LNCAP (cell line): ENCODE data around the gene ESRRG.

Experiments
- TF ChIP-seq, protein P1 (sequence below): fragments of 450-650 bp; IDR thresholded peaks from 2 replicates; pipeline ENCODE4 v1.5.1; 2017; ENCODE audit warnings: mild to moderate bottlenecking

Gene ESRRG

DNA sequence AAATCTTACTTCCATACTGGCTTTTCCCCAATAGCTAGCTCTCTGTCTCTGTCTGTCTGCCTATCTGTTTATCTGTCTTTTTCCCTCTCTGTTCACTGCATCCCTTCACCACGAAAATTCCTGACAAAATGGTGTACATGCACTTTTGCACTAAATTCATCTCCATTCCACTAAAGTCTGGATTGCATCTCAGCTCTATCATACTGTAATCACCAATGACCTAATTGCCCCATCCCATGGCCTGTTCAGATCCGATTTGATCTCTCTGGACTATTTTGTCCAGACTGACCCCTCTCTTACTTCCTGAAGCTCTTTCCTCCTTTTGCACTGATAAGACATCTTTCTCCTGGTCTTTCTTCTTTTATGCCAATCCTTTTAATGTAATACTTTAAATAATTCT is 187.5 kb downstream of the ESRRG start:
- TF ChIP-seq, protein P1, sequence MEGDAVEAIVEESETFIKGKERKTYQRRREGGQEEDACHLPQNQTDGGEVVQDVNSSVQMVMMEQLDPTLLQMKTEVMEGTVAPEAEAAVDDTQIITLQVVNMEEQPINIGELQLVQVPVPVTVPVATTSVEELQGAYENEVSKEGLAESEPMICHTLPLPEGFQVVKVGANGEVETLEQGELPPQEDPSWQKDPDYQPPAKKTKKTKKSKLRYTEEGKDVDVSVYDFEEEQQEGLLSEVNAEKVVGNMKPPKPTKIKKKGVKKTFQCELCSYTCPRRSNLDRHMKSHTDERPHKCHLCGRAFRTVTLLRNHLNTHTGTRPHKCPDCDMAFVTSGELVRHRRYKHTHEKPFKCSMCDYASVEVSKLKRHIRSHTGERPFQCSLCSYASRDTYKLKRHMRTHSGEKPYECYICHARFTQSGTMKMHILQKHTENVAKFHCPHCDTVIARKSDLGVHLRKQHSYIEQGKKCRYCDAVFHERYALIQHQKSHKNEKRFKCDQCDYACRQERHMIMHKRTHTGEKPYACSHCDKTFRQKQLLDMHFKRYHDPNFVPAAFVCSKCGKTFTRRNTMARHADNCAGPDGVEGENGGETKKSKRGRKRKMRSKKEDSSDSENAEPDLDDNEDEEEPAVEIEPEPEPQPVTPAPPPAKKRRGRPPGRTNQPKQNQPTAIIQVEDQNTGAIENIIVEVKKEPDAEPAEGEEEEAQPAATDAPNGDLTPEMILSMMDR = no peak

- TF ChIP-seq, protein P1 = no peak
These were observed 188.2 kb downstream of the ESRRG start for GRCh38 chr1:216535059-216535458.

DNA sequence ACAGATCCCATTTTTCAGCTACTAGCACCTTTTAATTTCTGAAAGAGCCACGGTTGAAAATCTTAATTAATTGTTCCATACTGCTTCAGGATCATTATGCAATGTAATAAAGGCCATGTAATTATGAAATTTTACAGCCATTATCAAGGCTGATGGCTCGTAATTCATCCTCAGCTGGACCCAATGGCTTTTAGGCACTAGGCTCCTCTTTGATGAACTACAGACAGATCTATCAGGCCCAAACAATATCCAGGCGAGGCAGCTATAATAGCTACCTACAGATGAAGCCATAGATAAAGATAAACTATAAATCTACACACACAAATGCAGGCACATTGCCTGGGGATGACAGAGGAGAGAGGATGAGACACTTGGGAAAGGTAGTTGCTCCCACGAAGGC is 189.5 kb downstream of the ESRRG start:
- TF ChIP-seq, protein P1 = no peak

- TF ChIP-seq, protein P1 = no peak
These were observed 190.9 kb downstream of the ESRRG start for GRCh38 chr1:216532251-216532798.

DNA sequence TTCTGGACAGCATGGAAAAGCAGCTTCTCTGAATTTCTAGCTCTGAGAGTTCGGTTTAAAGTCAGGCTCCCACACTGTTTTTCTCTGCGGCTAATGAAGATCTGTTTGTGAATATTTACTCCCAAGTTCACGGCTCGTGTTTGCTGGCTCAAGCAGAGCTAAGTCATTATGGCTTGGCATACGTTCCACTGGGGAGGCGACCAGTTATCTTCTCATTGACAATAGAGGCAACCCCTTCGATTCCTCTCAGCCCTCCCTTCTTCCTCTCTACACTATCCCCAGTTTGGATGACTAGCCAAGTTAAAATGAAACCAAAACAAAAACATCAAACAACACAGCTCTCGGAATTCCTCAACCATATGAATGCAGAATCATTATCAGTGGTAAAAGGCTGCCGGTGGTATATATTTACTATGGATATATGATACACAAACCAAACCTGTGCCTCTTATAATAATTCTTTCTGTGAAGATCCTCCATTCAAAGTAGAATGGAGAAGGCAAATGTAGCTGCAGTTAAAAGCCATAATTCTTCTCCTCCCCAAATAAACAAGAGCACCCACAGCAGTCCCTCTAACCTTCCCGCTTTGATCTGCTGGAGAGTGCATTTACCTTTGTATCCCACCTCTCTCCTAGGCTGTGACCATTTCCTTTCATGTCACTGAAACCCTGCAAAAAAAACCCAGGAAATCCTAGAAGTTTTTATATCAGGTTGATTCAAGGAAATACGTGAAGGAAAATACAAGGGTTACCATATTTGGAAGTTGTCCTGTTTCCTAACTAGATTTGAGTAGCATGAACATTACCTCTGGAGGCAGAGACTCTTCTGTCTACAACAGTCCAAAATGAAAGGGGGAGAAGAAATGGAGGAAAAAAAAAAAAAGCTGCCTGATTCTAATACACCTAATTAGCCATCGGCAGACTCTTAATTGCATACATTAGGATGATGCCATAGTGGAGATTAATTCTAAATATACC is 191.7 kb downstream of the ESRRG start:
- TF ChIP-seq, protein P1 = no peak

- TF ChIP-seq, protein P1 = no peak
These were observed 194.4 kb downstream of the ESRRG start for GRCh38 chr1:216528816-216529215.

DNA sequence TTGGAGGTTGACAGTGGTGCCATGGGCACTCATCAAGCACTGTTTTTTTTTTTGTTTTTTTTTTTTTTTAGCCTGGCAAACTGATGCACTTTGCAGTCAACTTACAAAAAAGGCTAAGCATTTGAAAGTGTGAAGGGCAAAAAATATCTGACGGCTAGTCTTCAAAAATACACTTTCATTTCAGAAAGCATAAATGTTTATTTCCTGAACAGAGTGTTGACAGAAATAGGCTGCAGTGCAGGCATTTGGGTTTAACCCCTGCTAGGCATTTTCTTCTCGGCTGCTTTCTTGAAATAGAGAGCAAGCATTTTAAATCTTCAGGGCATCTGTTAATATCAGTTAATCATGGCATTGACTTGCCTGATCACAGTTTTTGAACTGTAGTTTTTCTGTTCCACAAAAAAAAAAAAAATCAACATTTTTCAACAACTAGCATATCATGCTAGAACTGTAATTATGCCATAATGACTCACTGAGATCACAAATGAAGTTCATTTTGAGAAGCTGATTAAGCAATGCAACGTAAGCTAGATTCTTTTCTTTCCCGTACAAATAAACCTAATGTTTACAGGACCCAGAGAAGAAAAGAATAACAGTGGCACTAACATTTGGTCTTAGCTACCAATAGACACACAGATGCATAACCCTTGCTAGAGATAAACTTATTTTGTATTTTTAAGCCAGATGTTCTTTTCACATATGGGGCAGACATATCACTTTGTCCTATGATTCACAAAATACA is 199.6 kb downstream of the ESRRG start:
- TF ChIP-seq, protein P1 = no peak
